GM12878 (cell line): ENCODE data around the gene LRP5. TPM values are rescaled to one million over a fixed set of nuclear protein-coding genes. Genes with fewer than 3 reads are reported as not detected.
A peak's percentile ranks its signal among the peaks of the same experiment; 100 is the strongest.

ENCODE experiments used
- ATF7 ChIP-seq: fragments of 450-650 bp; IDR thresholded peaks from 2 replicates; pipeline ENCODE4 v1.6.1; 2016; ENCODE audit warnings: low read depth, mild to moderate bottlenecking
- BRCA1 ChIP-seq: IDR thresholded peaks from 2 replicates; pipeline ENCODE4 v1.6.1; 2011; ENCODE audit warnings: low read depth, low read length, improper control_type of control experiment
- CEBPZ ChIP-seq: fragments of 150-350 bp; IDR thresholded peaks from 2 replicates; pipeline ENCODE4 v1.6.1; 2016; ENCODE audit warnings: low read depth, low read length
- CHD2 ChIP-seq: IDR thresholded peaks from 2 replicates; pipeline ENCODE4 v1.6.1; 2011; ENCODE audit warnings: low read depth, low read length, improper control_type of control experiment, borderline replicate concordance
- E2F8 ChIP-seq: fragments of 450-650 bp; IDR thresholded peaks from 2 replicates; pipeline ENCODE4 v1.6.1; 2018; ENCODE audit warnings: mild to moderate bottlenecking, low read depth, moderate library complexity; ENCODE audit not compliant: partially characterized antibody
- E4F1 ChIP-seq: fragments of 450-650 bp; IDR thresholded peaks from 2 replicates; pipeline ENCODE4 v1.6.1; 2018; ENCODE audit warnings: borderline replicate concordance, mild to moderate bottlenecking; ENCODE audit not compliant: partially characterized antibody
- MXI1 ChIP-seq: fragments of 150-350 bp; IDR thresholded peaks from 2 replicates; pipeline ENCODE4 v1.6.1; 2011; ENCODE audit warnings: low read depth, mild to moderate bottlenecking, inconsistent platforms, low read length, improper control_type of control experiment
- NRF1 ChIP-seq: conservative IDR thresholded peaks from 2 replicates; pipeline ENCODE4 v1.6.1; 2011; ENCODE audit warnings: mild to moderate bottlenecking, low read depth, low read length, improper control_type of control experiment
- POLR2A ChIP-seq: IDR thresholded peaks from 2 replicates; pipeline ENCODE4 v1.6.1; 2011; ENCODE audit warnings: low read depth, mild to moderate bottlenecking, low read length
- SRF ChIP-seq, 2 experiments: IDR thresholded peaks; 2 replicates each; pipeline ENCODE4 v1.6.1; 2011; ENCODE audit warnings: low read depth in 2 of 2, low read length in 2 of 2, mild to moderate bottlenecking in 1 of 2, moderate library complexity in 1 of 2
- WRNIP1 ChIP-seq: IDR thresholded peaks from 2 replicates; pipeline ENCODE4 v1.6.1; 2011; ENCODE audit warnings: low read depth, low read length, improper control_type of control experiment, borderline replicate concordance
- ZBTB33 ChIP-seq: fragments of 450-650 bp; IDR thresholded peaks from 2 replicates; pipeline ENCODE4 v1.6.1; 2017; ENCODE audit warnings: mild to moderate bottlenecking
- ZBTB40 ChIP-seq: fragments of 450-650 bp; IDR thresholded peaks from 2 replicates; pipeline ENCODE4 v1.6.1; 2016; ENCODE audit warnings: mild to moderate bottlenecking, moderate library complexity, borderline replicate concordance
- polyA plus RNA-seq, 11 experiments: library from polyadenylated mRNA; depleted of rRNA in 4 of 11; unstranded in 6 of 11; stranded (reverse) in 5 of 11; fragments of >200 nt; fragmentation: Nextera tagmentation in 4 of 11; fragmentation: Illumina TruSeq in 1 of 11; extraction: Ambion mirVana in 4 of 11; extraction: Trizol in 1 of 11; gene quantifications; 1 replicate in 1 of 11; 2 replicates in 10 of 11; pipeline versions ENCODE4 v1.2.1 to v1.2.3, GENCODE V29; 2011 to 2016; ENCODE audit warnings: inconsistent platforms in 2 of 11, missing spikeins in 2 of 11, low read depth in 1 of 11
- total RNA-seq, 4 experiments: library from RNA; depleted of rRNA in 3 of 4; stranded (reverse); fragments of >200 nt in 3 of 4; fragmentation: Illumina TruSeq in 1 of 4; extraction: Trizol in 1 of 4; gene quantifications; 2 replicates each; pipeline versions ENCODE4 v1.2.1 to v1.2.3, GENCODE V29; 2013 to 2021

LRP5 gene
- total and polyA plus RNA-seq, 10 of the 15 experiments (the other 5 are each of a cell fraction or from before 2014, with no cell fraction given), result 0.37 to 34.0 (median 6.6) TPM

GRCh38 chr11:68271781-68272608 lies 40.4 kb upstream of the LRP5 start, which contains the start of gene C11orf24 (continued):
- TF ChIP-seq CEBPZ, result no peak
- TF ChIP-seq BRCA1, result no peak; the same call in 1 of the 2 replicates
- TF ChIP-seq E2F8, result no peak
- no peak for TF ChIP-seq NRF1
- TF ChIP-seq ATF7, result peak; percentile 89
- TF ChIP-seq POLR2A, result peak; percentile 93
- peak; percentile 25 for TF ChIP-seq E4F1
- peak; percentile 67 for TF ChIP-seq ZBTB40
- TF ChIP-seq MXI1, result peak; percentile 43; the same call in 1 of the 2 replicates
- TF ChIP-seq WRNIP1, result no peak
- TF ChIP-seq ZBTB33, result no peak
- TF ChIP-seq SRF (IDR thresholded peaks at IDR 0.05; ENCODE audit: low read depth in 2 of 2, low read length in 2 of 2), result 0 out of 4 replicates have a peak, but pooled peaks of 1 of the 2 experiments have one; percentile 7
- peak; percentile 58; the same call in 1 of the 2 replicates for TF ChIP-seq CHD2
